Tibial nerve (tissue), 3 donors: ENCODE results near the gene MMP17.

ENCODE experiments used
- CTCF ChIP-seq, 5 experiments: fragments of 200-600 bp in 3 of 5; fragments of 450-650 bp in 2 of 5; sonication (generic) in 3 of 5; IDR thresholded peaks; one replicate each; pipeline ENCODE4 v1.5.1; 2016 to 2019; ENCODE audit warnings: antibody characterized with exemption in 5 of 5, mild to moderate bottlenecking in 3 of 5, moderate library complexity in 2 of 5
- POLR2A ChIP-seq, 2 donors: fragments of 450-650 bp; IDR thresholded peaks; one replicate each; pipeline ENCODE4 v1.6.1; 2017; ENCODE audit warnings: antibody characterized with exemption in 2 of 2, mild to moderate bottlenecking in 2 of 2, moderate library complexity in 2 of 2

- TF ChIP-seq POLR2A (IDR thresholded peaks at IDR 0.05) (no peak), CTCF (IDR thresholded peaks at IDR 0.05) (no peak)
Observed at GRCh38 chr12:131852551-131853299, 24.5 kb downstream of the MMP17 start.
